DMS53 treated with DMSO at 0.1 percent for 48 hours (cell line): ENCODE measurements around the gene HTD2.

Source experiments
- DNase-seq: peaks from one replicate; lab custom pipeline; 2025; ENCODE audit not compliant: unreplicated experiment; lab: John Stamatoyannopoulos, UW

HTD2 gene

DNA sequence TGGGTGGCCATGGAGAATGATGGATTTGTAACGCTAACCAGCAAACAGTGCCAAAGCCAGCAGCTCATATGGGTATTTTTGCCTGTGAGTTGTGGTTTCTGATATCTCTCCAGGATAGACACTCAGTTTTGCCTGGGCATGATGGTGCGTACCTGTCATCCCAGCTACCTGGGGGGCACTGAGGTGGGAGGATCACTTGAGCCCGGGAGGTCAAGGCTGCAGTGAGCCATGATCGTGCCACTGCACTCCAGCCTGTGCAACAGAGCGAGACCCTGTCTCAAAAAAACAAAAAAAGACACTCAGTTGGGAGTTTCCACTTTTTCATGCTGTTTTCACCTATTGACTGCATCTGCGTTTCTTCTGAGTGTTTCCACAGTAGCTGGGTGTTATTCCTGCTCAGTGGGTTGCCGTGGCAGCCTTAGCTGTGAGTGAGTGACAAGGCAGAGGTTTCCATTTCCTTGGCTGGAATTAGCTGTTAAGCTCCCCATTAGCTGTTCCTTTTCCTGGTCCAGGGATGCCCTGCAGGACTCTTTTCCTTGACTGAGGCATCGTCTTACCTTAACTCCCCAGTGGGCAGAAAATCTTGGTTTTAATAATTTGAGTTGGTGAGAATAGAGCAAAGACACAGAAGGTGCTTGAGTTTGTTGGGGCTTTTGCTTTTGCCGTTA, 14.5 kb upstream of the HTD2 start:
- DNase-seq: no peak

DNA sequence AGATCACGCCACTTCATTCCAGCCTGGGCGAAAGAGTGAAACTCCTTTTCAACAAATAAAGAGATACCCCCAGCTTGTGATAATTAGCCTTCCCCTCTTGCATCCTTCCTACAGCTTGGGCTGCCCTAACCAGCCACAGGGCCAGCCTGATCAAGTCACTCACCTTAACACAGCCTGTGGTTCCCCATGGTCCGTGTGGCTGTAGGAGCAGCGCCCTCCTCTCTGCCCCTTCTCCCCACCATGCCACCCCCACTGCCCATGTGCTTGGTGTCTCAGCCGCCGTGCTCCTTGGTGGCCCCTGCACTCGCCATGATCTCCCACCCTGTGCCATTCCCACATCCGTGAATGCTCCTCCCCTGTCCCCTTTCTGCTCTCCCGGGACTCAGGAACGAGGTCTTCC, 13.5 kb upstream of the HTD2 start:
- no peak for DNase-seq

DNA sequence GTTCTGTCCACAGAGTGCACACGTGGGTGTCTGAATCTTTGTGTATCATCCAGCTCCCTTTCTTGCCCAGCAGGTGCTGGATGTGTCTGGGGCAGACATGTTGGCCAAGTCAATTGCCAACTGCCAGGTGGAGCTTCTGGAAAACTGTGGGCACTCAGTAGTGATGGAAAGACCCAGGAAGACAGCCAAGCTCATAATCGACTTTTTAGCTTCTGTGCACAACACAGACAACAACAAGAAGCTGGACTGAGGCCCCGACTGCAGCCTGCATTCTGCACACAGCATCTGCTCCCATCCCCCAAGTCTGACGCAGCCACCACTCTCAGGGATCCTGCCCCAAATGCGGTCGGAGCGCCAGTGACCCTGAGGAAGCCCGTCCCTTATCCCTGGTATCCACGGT, 12.8 kb upstream of the HTD2 start:
- no peak for DNase-seq

DNA sequence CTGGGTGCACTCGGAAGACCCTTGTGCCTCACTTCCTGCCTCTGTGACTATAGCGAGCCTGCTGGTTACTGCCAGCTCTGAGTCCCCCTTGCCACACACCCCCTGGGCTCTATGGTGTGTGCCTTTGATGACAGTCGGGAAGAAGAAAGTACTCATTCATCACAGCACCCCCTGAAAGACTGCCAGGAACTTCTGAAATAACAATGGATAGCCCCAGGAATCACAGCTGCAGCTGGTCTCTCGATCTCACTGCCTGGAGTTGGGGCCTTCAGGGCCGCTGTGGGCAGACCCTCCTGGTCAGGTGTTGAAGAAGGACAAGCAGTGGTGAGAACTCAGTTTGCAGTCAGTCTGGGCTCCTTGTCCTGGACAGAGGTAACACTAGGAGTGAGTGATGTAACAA, 10.1 kb upstream of the HTD2 start:
- DNase-seq: no peak

DNA sequence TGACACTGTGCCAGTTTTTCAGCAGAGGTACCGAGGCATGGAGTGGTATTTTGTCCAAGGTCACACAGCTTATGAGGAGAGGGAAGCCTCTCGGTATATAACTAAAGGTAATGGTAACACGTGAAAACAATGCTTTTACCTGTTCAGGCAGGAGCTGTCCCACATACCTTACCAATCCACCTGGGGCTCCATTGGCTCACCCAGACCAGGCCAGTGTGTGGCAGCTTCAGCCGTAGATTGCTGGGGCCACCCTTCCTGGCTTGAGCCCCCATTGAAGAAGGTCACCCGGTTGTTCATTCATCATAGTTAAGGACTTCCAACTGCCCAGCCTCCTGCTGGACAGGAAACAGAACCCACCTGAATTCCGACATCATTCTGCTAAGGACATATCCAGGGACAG, 9.5 kb upstream of the HTD2 start:
- DNase-seq: no peak

DNA sequence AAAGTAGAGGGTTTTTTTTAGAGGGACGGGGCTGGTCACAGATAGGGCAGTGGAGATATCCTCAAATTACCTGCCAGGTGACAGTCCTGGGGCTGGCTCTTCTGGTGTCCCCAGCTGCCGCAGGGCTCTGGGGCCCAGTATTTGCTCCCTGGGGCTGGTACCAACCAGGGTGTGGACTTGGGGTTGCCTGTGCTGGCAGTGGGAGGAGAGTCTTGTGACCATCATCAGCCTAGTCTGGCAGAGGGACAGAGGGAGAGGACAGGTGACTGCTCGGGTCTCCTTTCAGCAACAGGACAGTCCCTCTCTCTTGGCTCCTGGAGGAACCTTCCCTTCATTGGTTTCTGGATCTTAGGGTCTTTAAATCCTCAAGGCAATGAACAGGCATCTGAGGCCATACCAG, 8.1 kb upstream of the HTD2 start:
- DNase-seq: no peak

DNA sequence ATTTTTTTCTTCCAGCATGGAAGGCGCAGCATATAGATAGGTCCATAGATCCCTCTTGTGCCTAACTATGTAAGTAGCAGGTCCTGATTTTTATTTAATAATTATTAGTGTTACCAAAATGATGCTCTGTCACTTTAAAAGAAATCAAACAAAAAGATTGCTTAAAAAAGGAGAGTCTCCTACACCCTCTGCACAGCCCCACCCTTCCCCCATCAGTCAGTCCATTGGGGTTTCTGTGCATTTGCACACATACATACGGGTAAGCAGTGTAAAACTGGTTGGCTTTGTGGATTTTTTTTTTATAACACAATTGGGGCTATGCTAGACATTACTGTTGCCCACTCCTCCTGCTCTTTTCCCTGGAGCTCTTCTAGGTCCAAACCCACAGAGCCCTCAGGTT, 7.2 kb upstream of the HTD2 start:
- no peak for DNase-seq

DNA sequence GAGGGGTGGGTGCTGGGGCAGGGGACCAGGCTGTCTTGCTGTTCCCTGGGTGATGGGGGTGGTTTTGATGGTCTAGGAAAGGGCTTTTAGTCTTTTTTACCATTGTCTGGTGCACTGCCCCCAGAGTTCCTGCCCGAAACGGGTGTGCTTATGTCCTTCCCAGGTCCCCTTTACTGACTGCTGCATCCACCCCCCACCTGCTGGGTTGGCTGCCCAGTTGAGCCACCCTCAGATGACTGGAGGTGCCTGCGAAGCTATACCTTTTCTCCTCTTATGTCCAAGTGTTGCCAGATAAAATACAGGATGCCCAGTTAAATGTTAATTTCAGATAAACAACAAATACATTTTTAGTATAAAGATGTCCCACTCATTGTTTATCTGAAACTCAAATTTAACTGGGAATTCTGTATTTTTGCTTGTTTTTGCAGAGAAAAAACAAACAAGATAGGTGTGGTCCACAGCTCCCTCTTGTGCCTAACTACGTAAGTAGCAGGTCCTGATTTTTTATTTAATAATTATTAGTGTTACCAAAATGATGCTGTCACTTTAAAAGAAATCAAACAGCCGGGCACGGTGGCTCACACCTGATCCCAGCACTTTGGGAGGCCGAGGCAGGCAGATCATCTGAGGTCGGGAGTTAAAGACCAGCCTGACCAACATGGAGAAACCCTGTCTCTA, 6.3 kb upstream of the HTD2 start:
- DNase-seq: no peak

DNA sequence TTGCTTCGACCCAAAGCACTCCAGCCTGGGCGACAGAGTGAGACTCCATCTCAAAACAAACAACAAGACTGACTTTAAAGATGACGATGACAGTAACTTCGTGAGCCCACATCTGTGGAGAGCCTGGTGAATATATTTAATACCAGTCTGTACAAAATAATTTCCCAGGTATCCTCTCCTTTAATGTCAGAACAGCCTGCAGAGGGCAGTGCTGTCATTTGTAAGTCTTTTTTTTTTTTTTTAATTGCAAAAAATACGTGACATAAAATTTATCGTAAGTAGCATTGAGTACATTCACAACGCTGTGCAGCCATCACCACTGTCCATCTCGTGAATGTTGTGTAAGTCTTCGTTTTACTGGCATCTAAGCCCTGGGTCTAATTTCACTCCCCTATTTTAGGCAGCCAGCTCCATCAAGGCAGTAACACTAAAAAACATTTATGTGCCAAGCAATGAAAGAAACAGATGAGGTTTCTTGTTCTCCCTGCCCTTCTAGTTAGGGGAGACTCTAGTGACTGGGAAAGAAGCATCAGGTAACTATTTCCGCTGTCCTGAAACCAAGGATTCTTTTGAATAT, 1.4 kb downstream of the HTD2 start:
- DNase-seq: no peak

DNA sequence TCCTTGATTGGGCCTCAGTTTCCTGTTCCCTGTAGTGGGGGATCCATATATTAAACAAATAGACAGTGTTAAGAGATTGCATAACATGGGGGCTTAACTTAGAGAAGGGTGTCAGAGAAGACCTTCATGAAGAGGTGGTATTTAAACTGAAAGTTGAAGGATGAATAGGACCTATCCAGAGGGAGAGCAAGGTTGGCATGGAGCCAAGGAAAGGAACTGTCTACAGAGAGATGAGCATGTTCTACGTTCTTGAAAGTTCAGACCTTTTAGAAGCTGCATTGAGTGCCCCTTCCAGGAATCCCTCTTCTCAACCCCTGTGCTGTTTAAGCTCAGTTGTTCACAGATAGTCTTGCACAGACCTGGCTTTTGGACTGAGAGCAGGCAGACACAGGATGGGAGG, 2.4 kb downstream of the HTD2 start:
- no peak for DNase-seq

DNA sequence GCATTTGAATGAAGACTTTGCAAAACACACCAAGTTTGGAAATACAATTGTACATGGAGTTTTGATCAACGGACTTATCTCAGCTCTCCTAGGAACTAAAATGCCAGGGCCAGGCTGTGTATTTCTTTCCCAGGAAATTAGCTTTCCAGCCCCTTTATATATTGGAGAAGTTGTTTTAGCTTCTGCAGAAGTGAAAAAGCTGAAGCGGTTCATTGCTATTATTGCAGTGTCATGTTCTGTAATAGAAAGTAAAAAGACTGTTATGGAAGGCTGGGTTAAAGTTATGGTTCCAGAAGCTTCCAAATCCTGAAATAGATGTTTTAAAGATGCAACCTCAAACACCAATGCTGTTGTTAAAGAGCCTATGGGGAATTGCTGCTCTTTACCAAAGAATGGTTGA, 11.5 kb downstream of the HTD2 start:
- no peak for DNase-seq

DNA sequence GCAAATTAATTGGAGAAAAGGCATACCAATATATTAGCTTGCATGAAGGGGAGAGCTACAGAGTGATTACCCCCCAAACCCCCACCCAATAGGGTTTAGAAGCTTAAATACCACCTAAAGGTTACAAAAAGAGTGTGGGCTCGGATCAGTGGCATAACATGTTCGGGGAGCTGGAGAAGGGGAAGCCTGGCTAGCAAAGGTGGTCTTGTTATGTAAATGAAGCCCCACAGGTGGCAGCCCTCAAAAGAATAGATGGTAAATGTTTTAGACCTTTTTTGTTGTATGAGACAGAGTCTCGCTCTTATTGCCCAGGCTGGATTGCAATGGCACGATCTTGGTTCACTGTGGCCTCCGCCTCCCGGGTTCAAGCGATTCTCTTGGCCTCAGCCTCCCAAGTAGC, 15.5 kb downstream of the HTD2 start:
- DNase-seq: no peak

DNA sequence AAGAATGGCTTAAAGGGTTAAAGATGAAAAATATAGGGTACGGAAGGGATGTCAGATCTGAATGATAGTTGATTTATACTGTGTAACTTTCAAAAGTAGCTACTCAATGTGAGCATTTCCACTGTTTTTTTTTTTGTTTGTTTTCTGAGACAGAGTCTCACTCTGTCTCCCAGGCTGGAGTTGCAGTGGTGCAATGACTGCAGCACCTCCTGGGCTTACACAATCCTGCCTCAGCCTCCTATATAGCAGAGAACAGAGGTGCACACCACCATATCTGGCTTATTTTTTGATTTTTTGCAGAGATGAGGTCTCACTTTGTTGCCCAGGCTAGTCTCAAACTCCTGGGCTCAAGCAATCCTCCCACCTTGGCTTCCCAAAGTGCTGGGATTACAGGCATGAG, 16.5 kb downstream of the HTD2 start:
- DNase-seq: no peak

DNA sequence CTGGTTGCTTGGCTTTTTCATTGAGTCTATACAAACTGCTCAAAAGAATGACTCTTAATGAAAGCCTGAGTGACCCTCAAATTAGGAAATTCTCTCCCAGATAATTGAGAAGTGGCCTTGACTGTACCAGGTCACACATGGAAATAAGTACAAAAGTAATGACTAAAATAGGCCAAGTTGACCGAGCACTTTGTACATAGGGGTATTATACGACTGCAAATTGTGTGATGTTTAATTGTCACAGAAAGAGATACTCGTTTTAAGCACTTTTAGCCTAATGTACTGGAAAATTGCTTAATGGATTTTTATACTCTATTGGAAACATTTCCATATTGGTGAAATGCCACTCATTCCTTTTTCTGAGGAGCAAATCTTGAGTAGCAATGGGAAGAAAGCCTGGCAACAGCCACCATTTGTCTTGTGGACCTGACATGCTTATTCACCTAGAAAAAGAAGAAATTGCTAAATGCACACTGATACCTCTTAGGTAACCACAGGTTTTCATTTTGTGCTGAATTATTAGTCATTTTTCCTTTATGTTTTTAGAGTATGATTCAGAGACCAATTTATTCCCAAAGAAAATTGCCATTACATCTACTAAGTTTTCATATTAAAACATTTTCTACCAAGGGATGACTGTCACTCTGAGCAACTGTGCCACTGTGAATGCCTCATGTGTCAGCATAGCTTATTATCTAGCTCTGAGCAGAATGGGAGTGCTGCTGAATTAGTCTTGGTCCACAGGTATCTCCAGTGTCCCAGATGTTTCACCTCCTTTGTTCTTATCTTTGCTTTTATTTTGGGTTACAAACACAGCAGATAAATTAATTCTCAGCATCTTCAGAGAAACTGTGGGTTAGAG, 17.4 kb downstream of the HTD2 start:
- DNase-seq: no peak

DNA sequence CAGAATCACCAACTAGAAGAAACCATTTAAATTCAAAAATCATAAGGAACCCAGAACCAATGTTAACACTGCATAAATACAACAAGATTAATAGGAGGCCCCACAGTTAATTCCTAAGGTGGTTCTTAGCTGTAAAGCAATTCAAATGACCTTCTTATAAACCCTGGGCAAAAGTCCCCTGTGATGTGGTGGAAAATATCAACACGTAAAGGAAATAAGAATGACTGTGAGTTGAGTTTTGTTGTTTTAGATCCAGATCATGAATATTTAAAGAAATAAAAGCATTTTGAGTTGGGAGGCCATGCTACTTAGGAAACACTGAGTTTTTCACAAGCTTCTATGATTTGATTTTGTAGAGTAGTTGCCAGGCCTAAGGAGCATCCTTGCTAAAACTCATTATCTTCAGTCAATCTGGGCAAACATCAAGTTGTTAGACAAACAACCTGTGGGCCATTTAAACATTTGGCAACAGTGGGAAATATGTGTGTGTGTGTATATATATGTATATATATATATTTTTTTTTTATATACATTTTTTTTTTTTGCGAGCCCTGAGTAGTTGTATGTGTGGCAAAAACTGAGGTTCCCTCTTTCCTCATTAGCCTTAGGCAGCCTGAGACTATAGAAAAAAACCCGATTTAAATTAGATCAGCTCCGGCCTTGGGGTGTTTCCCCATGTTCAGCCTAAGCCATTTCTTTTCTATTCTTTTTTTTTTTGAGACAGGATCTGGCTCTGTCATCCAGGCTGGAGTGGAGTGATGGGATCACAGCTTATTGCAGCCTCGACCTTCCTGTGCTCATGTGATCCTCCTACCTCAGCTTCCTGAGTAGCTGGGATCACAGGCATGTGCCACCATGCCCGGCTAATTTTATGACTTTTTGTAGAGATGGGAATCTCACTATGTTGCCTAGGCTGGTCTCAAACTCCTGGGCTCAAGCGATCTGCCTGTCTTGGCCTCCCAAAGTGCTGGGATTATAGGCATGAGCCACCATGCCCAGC, 18.4 kb downstream of the HTD2 start:
- no peak for DNase-seq

DNA sequence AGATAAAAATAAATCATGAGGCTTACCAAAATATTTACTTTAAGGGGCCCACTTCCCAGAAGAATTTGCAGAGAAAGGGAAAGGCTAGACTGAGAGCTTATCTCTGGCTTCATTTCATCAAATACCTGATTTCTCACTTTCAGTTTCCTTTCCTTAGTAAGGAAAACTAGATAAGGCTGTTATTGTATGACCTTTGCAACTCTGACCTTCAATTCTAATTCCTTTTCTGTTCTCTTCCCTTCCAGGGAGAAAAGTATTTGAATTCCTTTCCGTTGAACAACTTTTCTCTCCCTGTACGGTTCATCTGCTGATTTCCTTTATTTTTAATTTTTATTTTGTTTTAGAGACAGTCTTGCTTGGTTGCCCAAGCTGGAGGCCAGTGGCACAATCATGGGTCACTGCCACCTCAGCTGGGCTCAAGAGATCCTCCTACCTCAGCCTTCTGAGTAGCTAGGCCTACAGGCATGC, 19.2 kb downstream of the HTD2 start:
- no peak for DNase-seq

DNA sequence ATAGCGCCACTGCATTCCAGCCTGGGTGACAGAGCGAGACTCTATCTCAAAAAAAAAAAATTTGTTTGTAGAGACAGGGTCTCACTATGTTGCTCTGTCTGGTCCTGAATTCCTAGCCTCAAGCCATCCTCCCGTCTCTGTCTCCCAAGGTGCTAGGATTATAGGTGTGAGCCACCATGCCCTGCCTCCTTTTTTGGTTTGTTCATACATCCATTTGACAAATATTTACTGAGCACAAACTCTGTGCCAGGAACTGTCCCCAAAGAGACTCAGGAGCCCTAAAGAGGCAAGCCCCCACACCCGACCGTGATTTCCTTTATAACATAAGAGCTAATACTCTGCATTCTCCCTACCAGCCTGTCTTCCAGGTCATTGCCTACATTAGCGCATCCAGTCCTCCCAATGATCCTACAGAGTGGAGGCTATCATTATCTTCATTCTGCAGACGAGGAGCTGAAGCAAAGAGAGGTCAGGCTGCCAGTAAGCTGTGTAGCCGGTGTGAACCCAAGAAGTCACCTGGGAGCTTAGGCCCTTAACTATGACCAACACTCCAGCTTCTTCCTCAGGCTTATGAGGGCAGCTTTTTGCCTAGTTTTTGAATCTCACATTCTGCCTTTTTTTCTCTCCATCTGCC, 20.1 kb downstream of the HTD2 start:
- no peak for DNase-seq

DNA sequence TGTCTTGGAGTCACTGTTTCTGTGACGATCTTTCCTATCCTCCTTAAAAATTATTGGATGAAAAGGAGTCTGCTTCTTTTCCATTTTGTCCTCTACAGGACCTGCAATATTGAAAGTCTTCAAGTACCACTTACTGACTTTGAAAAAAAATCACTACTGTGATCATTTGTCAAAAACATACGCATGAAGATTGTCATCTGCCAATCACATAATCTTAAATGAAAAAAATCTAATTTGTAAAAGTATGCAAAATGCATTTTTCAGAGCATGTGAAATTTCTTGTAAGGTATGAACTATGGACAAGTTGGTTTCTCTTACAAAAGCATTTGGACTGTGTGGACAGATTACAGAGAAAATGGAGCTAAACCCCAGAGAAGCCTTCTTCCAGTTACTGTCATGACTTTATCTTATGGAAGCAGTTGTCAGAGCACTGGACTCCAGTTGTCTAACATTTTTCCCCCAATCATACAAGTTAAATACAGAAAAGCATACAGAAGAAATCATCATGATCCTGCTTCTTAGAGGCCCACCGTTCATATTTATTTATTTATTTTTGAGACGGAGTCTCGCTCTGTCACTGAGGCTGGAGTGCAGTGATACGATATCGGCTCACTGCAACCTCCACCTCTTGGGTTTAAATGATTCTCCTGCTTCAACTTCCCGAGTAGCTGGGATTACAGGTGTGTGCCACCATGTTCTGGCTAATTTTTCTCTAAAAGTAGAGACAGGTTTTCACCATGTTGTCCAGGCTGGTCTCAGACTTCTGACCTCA, 23.0 kb downstream of the HTD2 start:
- DNase-seq: no peak

DNA sequence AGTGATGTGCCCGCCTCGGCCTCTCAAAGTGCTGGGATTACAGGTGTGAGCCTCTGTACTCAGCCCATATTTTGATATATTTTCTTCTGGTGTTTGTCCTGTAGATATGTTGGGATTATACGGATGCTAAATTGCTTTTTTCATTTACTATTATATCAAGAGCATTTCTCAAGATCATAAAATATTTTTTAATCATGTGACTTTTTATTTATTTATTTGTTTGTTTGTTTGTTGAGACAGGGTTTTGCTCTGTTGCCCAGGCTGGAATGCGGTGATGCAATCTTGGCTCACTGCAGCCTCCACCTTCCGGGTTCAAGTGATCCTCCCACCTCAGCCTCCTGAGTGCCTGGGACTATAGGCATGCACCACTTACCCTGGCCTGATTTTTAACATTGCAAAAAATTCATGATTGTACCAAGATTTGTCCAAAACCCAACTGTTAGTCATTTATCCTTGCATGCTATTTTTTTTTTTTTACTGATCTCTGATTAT, 23.6 kb downstream of the HTD2 start:
- DNase-seq: no peak
